Endothelial cell of umbilical vein (primary cell): Measurements from ENCODE around the gene CAPNS1. TPM values are rescaled to one million over a fixed set of nuclear protein-coding genes. Genes with fewer than 3 reads are reported as not detected.

Experiments
- BruUV-seq: library from RNA; stranded (reverse); fragments of 400-500 nt; replicated peaks from 2 replicates; lab custom pipeline; 2021; lab: Mats Ljungman, UMichigan
- CTCF ChIA-PET: fragments of 300-600, 350-600 bp; sonication (Branson Sonifier 250); formaldehyde crosslinking; loops from one replicate; lab custom pipeline; 2021; ENCODE audit warnings: antibody characterized with exemption, inconsistent platforms; lab: Charles Lee
- POLR2A ChIA-PET: fragments of 300-600, 350-600 bp; sonication (Branson Sonifier 250); formaldehyde crosslinking; loops from one replicate; lab custom pipeline; 2021; ENCODE audit warnings: antibody characterized with exemption, inconsistent platforms; lab: Charles Lee
- DNase-seq: peaks from one replicate; pipeline ENCODE4 v3.0.0-alpha.2; 2011; ENCODE audit warnings: low read depth, low spot score
- FAIRE-seq: peaks from 2 replicates; lab custom pipeline; 2011; peaks lifted over from hg19 to GRCh38; lab: Jason Lieb, UNC
- H2AFZ ChIP-seq: 2 replicates; pipeline ENCODE4 v1.6.0; 2012; ENCODE audit warnings: low read depth, low read length, control low read depth, inconsistent platforms
- H3K27ac ChIP-seq: 2 replicates; pipeline ENCODE4 v1.5.1; 2011; ENCODE audit warnings: low read depth, mild to moderate bottlenecking, control low read depth, low read length, moderate library complexity; ENCODE audit not compliant: insufficient read depth
- H3K27me3 ChIP-seq, 2 experiments: 2 replicates each; pipeline versions ENCODE4 v1.6.0 to v1.6.1; 2011; ENCODE audit warnings: low read length in 2 of 2, mixed read lengths in 1 of 2; ENCODE audit not compliant: control insufficient read depth in 2 of 2, insufficient read depth in 2 of 2
- H3K36me3 ChIP-seq, 2 experiments: 2 replicates in 1 of 2; 3 replicates in 1 of 2; pipeline ENCODE4 v1.5.1; 2011; ENCODE audit warnings: low read length in 2 of 2, mild to moderate bottlenecking in 1 of 2, moderate library complexity in 1 of 2; ENCODE audit not compliant: control insufficient read depth in 2 of 2, insufficient read depth in 2 of 2; ENCODE audit errors: extremely low read depth in 1 of 2
- H3K4me1 ChIP-seq: 3 replicates; pipeline ENCODE4 v1.5.1; 2011; ENCODE audit warnings: mild to moderate bottlenecking, low read length; ENCODE audit not compliant: control insufficient read depth, insufficient read depth; ENCODE audit errors: extremely low read depth
- H3K4me2 ChIP-seq: 2 replicates; pipeline ENCODE4 v1.6.1; 2011; ENCODE audit warnings: low read length, control low read depth, mixed read lengths; ENCODE audit not compliant: insufficient read depth
- H3K4me3 ChIP-seq, 3 experiments: fragments of 200-600 bp in 1 of 3; sonication (generic), shearing (Covaris generic) in 1 of 3; replicated peaks in 1 of 3; 2 replicates each; pipeline ENCODE4 v1.5.1; 2011 to 2016; ENCODE audit warnings: control low read depth in 3 of 3, low read length in 3 of 3, mild to moderate bottlenecking in 2 of 3, inconsistent platforms in 1 of 3, low read depth in 1 of 3, moderate library complexity in 1 of 3; ENCODE audit not compliant: insufficient read depth in 1 of 3
- H3K79me2 ChIP-seq: 2 replicates; pipeline ENCODE4 v1.6.0; 2012; ENCODE audit warnings: low read length, inconsistent platforms; ENCODE audit not compliant: control insufficient read depth, insufficient read depth
- H3K9ac ChIP-seq: replicated peaks from 2 replicates; pipeline ENCODE3; 2011; ENCODE audit warnings: low read length, control low read depth; ENCODE audit not compliant: insufficient read depth; ENCODE audit errors: extremely low read depth
- H3K9me1 ChIP-seq: replicated peaks from 3 replicates; pipeline ENCODE4 v1.6.0; 2011; ENCODE audit warnings: mild to moderate bottlenecking, low read length; ENCODE audit not compliant: control insufficient read depth, insufficient read depth; ENCODE audit errors: extremely low read depth
- H3K9me3 ChIP-seq: replicated peaks from 2 replicates; pipeline ENCODE4 v1.5.1; 2012; ENCODE audit warnings: low read length, inconsistent platforms; ENCODE audit not compliant: control insufficient read depth, insufficient read depth
- H4K20me1 ChIP-seq: replicated peaks from 2 replicates; pipeline ENCODE3; 2011; ENCODE audit warnings: mild to moderate bottlenecking, low read length; ENCODE audit not compliant: control insufficient read depth, insufficient read depth; ENCODE audit errors: extremely low read depth
- EZH2 ChIP-seq: IDR thresholded peaks from 2 replicates; pipeline ENCODE4 v1.6.1; 2012; ENCODE audit warnings: borderline replicate concordance, low read depth, mild to moderate bottlenecking, moderate library complexity, low read length, inconsistent platforms; ENCODE audit not compliant: severe bottlenecking
- FOS ChIP-seq: IDR thresholded peaks from 2 replicates; pipeline ENCODE4 v1.6.1; 2011; ENCODE audit warnings: mild to moderate bottlenecking, low read length, moderate library complexity, borderline replicate concordance; ENCODE audit not compliant: insufficient read depth
- GATA2 ChIP-seq: IDR thresholded peaks from 2 replicates; pipeline ENCODE4 v1.7.0; 2011; ENCODE audit warnings: low read depth, mild to moderate bottlenecking, moderate library complexity, mixed read lengths, low read length; ENCODE audit not compliant: insufficient read length, insufficient read depth
- JUN ChIP-seq: IDR thresholded peaks from 2 replicates; pipeline ENCODE4 v1.6.1; 2011; ENCODE audit warnings: borderline replicate concordance, low read depth; ENCODE audit not compliant: insufficient read length, insufficient read depth
- MAX ChIP-seq: IDR thresholded peaks from 2 replicates; pipeline ENCODE4 v1.6.1; 2011; ENCODE audit not compliant: insufficient read depth, insufficient read length
- MYC ChIP-seq: IDR thresholded peaks from one replicate; pipeline ENCODE4 v1.6.1; 2011; ENCODE audit warnings: mild to moderate bottlenecking, low read depth, low read length
- POLR2A ChIP-seq: IDR thresholded peaks from 2 replicates; pipeline ENCODE4 v1.6.1; 2012; ENCODE audit warnings: low read depth, mild to moderate bottlenecking, control low read depth, low read length
- POLR2AphosphoS5 ChIP-seq: IDR thresholded peaks from 2 replicates; pipeline ENCODE4 v1.6.1; 2012; ENCODE audit warnings: low read depth, mild to moderate bottlenecking, control low read depth, low read length, moderate library complexity; ENCODE audit not compliant: insufficient read depth
- dilution Hi-C: fragments of 300-500 bp; cut with MboI; formaldehyde crosslinking; loops from one replicate; pipeline ENCODE4 v1.15.0; 2019; ENCODE audit warnings: low sequenced_read_pairs; ENCODE audit not compliant: extremely low pct_ligation_motif_present
- intact Hi-C: fragments of 100-400 bp; cut with micrococcal nuclease; formaldehyde crosslinking; loops from one replicate; pipeline ENCODE4 v1.10.0; 2022
- polyA plus RNA-seq, 4 experiments: library from polyadenylated mRNA; depleted of rRNA in 3 of 4; stranded (reverse) in 3 of 4; unstranded in 1 of 4; fragments of >200 nt; gene quantifications; 2 replicates each; pipeline versions ENCODE4 v1.2.1 to v1.2.3, GENCODE V29; 2011 to 2012; ENCODE audit warnings: missing spikeins in 1 of 4
- total RNA-seq: library from RNA; stranded (reverse); gene quantifications from 2 replicates; pipeline ENCODE4 v1.2.3, GENCODE V29; 2021
- TF ChIP-seq, protein P1 (sequence below), 2 donors: IDR thresholded peaks; 1 replicate in 1 of 2; 2 replicates in 1 of 2; pipeline ENCODE4 v1.5.1; 2011; ENCODE audit warnings: low read length in 2 of 2, mild to moderate bottlenecking in 2 of 2, moderate library complexity in 2 of 2, control low read depth in 1 of 2, inconsistent platforms in 1 of 2, low read depth in 1 of 2; ENCODE audit not compliant: insufficient read depth in 1 of 2; ENCODE audit errors: extremely low read depth in 1 of 2

Gene CAPNS1
- total and polyA plus RNA-seq, 2 donors (not counting 3 experiments of a cell fraction or from before 2014, with no cell fraction given) = 777 to 1,095 TPM

GRCh38 chr19:36120984-36121358 is 18.9 kb upstream of the CAPNS1 start:
- DNase-seq (no peak), FAIRE-seq (no peak)
- ChIA-PET CTCF (no interaction called here), POLR2A (no interaction called here)
- Histone ChIP-seq H2AFZ (no peak overlapping the region), H3K36me3 (peaks cover 6 to 27% of the 10 kb centered on the region in 2 experiments), H3K4me1 (peaks cover 4% of the 10 kb centered on the region), H3K9ac (no peak overlapping the region), H3K9me1 (no peaks in the 10 kb centered on the region), H3K4me2 (no peak overlapping the region), H3K79me2 (peaks cover 9% of the 10 kb centered on the region), H3K27me3 (no peaks in the 10 kb centered on the region), H3K9me3 (no peaks in the 10 kb centered on the region), H3K27ac (no peak overlapping the region), H4K20me1 (no peaks in the 10 kb centered on the region), H3K4me3 (no peak overlapping the region)
- TF ChIP-seq GATA2 (no peak), MYC (no peak), MAX (no peak), EZH2 (no peak), POLR2A (no peak), FOS (no peak), POLR2AphosphoS5 (no peak), JUN (no peak)
- TF ChIP-seq, protein P1, sequence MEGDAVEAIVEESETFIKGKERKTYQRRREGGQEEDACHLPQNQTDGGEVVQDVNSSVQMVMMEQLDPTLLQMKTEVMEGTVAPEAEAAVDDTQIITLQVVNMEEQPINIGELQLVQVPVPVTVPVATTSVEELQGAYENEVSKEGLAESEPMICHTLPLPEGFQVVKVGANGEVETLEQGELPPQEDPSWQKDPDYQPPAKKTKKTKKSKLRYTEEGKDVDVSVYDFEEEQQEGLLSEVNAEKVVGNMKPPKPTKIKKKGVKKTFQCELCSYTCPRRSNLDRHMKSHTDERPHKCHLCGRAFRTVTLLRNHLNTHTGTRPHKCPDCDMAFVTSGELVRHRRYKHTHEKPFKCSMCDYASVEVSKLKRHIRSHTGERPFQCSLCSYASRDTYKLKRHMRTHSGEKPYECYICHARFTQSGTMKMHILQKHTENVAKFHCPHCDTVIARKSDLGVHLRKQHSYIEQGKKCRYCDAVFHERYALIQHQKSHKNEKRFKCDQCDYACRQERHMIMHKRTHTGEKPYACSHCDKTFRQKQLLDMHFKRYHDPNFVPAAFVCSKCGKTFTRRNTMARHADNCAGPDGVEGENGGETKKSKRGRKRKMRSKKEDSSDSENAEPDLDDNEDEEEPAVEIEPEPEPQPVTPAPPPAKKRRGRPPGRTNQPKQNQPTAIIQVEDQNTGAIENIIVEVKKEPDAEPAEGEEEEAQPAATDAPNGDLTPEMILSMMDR (IDR thresholded peaks at IDR 0.05; ENCODE audit: extremely low read depth in 1 of 2, insufficient read depth in 1 of 2, low read depth in 1 of 2, low read length in 2 of 2) = no peak
- dilution Hi-C loops = no loop called here
- BruUV-seq = no TSS peak
- intact Hi-C loops = no loop called here
